Measurements from ENCODE around the gene KPTN.

Gene KPTN

GRCh38 chr19:47437500-47437899 lies 46.5 kb downstream of the KPTN start:
- DNase-seq = no peak

DNA sequence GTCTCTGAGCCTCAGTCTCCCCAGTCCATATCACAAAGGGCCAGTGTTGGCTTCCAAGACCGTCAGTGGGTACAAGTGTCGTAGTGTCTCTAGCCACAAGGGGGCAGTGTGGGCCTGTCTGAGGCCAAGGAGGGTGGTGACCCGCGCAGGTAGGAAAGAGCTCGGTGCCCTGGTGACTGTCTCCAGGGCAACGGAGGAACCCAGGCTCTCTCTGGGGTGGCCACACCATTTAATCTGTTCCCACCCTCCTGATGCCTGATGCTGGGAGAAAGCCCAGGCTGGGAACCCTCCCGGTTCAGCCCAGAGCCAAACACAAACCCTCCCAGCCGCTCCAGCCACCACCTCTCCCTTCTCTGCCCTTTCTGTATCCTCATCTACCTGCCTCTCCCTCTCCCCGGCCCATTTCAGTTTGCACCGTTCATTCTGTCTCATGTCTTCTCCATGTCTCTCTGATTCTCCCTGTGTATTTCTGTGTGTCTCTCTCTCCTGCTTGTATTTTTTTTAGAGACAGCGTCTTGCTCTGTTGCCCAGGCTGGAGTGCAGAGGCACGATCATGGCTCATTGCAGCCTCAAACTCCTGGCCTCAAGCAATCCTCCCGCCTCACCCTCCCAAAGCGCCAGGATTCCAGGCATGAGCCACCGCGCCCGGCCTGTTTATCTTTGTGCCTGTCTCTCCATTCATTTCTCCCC lies 47.2 kb downstream of the KPTN start:
- DNase-seq = peak in 52 of 56 donors; percentile 8 to 88 (median 56)

GRCh38 chr19:47435883-47436417 lies 48.1 kb downstream of the KPTN start:
- DNase-seq = no peak

- no peak for DNase-seq
Measured at GRCh38 chr19:47435196-47435595, 48.8 kb downstream of the KPTN start.

DNA sequence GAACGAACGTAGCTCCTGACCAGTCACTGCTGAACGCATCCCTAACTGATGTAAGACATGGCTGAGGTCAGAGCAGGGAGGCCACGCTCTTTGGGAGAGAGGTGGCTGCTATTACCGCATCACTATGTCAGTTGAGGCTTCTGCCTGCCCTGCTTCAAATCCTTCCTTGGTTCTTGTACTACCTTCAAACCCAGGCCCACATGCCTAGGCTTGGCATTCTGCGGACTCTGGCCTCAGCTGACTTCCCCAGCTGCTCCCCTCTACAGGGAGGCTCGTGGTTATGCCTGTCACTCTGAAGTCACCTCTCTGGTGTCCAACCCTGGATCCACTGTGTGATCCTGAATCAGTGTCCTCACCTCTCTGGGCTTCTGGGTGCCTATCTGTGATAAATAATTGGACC lies 49.9 kb downstream of the KPTN start:
- DNase-seq = no peak

DNA sequence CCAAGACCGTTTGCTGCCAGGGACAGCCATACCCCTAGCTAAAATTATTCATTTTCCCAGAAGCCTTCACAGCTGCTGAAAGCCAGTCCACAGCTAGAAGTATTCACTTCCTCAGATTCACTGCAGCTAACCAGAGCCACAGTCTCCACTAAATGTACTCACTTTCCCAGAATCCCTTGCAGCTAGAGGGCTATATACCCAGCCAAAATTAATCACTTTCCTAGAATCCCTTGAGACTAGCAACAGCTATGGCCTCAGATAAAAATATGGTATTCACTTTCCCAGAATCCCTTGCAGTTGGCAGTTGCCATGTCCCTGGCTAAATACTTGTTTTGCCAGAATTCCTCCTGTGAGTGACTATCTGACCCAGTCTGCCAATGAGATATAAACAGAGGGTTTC lies 50.9 kb downstream of the KPTN start:
- DNase-seq = no peak

DNA sequence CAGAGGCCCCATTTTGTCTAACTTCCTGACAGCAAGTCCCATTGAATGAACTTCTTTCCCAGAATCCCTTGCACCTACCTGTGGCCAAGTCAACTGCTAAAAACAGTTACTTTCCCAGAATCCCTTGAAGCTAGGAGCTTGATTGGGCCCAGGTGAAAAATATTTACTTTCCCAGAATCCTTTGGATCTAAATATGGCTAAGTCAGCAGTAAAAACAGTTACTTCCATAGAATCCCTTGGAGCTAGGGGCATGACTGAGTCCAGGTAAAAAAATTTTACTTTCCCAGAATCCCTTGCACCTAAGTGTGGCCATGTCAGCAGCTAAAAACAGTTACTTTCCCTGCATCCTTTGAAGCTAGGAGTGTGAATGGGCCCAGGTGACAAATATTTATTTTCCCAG lies 51.5 kb downstream of the KPTN start:
- DNase-seq = no peak

GRCh38 chr19:47432091-47432490 lies 51.9 kb downstream of the KPTN start:
- DNase-seq = no peak

DNA sequence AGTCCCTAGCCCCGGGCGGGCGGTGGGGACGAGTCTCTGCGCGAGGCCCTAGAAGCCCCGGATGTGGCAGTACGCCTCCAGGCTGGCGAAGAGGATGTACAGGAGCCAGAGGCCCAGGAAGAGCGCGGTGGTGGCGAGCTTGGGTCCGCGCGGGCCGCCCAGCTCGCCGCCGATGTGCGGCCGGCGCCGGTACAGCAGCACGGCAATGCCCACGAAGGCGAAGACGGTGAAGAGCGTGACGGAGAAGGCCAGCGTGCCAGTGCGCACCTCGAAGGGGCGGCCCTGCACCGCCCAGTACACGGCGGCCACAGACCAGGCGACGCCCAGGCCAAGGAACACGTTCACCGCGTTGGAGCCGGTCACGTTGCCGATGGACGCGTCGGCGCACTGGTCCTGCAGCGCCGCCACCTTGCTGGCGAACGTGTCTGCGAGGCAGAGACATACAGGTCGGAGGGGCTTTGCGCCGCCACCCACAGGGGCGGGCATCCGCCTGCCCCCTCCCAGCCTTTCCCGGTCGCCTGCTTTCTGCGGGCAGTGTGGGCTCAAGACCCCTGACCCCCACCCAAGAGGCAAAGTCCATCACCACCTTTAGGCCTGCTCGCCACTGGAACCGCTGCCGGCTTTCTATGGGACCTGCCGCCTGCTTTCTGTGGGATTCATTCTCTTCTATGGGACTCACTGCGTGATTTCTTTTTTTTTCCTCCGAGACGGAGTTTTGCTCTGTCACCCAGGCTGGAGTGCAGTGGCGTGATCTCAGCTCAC lies 53.8 kb downstream of the KPTN start:
- DNase-seq = no peak

- no peak for DNase-seq
Measured at GRCh38 chr19:47429140-47429793, 54.8 kb downstream of the KPTN start.

GRCh38 chr19:47428177-47428894 lies 55.7 kb downstream of the KPTN start:
- peak in 55 of 56 donors; percentile 18 to 94 (median 79) for DNase-seq

GRCh38 chr19:47427241-47428176 lies 56.5 kb downstream of the KPTN start:
- peak in 37 of 56 donors; percentile 9 to 74 (median 28) for DNase-seq
